DOHH2 (cell line): ENCODE measurements around the gene SCTR.

ENCODE experiments used
- EZH2phosphoT487 ChIP-seq: fragments of 200-600 bp; sonication (generic); IDR thresholded peaks from 2 replicates; pipeline ENCODE4 v1.6.1; 2017; ENCODE audit warnings: borderline replicate concordance, mild to moderate bottlenecking, antibody characterized with exemption, low read length, moderate library complexity, mixed read lengths
- TF ChIP-seq, protein P1 (sequence below): fragments of 200-600 bp; sonication (generic); IDR thresholded peaks from one replicate; pipeline ENCODE4 v1.5.1; 2014; ENCODE audit warnings: antibody characterized with exemption, mild to moderate bottlenecking, low read depth, low read length; ENCODE audit not compliant: poor library complexity, severe bottlenecking

DNA sequence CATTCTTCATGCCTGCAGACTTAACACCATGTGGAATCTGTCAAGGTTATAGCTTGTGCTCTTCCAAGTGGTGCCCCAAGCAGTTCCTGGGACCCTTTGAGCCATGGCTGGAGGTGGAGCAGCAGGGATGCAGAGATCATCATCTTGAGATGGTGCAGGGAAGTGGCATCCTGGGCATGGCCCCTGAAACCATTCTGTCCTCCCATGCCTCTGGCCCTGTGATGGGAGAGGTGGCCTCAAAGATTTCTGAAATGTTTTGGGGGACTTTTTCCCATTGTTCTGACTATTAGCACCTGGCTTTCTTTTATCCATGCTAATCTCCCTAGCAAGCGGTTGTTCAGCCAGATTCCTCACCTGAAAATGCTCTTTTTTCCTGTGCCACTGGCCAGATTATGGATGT, 103.0 kb downstream of the SCTR start:
- TF ChIP-seq, protein P1, sequence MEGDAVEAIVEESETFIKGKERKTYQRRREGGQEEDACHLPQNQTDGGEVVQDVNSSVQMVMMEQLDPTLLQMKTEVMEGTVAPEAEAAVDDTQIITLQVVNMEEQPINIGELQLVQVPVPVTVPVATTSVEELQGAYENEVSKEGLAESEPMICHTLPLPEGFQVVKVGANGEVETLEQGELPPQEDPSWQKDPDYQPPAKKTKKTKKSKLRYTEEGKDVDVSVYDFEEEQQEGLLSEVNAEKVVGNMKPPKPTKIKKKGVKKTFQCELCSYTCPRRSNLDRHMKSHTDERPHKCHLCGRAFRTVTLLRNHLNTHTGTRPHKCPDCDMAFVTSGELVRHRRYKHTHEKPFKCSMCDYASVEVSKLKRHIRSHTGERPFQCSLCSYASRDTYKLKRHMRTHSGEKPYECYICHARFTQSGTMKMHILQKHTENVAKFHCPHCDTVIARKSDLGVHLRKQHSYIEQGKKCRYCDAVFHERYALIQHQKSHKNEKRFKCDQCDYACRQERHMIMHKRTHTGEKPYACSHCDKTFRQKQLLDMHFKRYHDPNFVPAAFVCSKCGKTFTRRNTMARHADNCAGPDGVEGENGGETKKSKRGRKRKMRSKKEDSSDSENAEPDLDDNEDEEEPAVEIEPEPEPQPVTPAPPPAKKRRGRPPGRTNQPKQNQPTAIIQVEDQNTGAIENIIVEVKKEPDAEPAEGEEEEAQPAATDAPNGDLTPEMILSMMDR, result no peak
- TF ChIP-seq EZH2phosphoT487, result no peak
